Tibial nerve (tissue), 4 donors: ENCODE data around the gene BICRA.

Experiments
- EP300 ChIP-seq, 2 donors: sonication (generic); formaldehyde crosslinking; IDR thresholded peaks; one replicate each; pipeline ENCODE4 v1.6.1; 2017; ENCODE audit warnings: antibody characterized with exemption in 2 of 2, mild to moderate bottlenecking in 1 of 2
- POLR2A ChIP-seq, 2 donors: fragments of 450-650 bp; IDR thresholded peaks; one replicate each; pipeline ENCODE4 v1.6.1; 2017; ENCODE audit warnings: antibody characterized with exemption in 2 of 2, mild to moderate bottlenecking in 2 of 2, moderate library complexity in 2 of 2
- TF ChIP-seq, protein P1 (sequence below), 5 experiments: fragments of 200-600 bp in 3 of 5; fragments of 450-650 bp in 2 of 5; sonication (generic) in 3 of 5; IDR thresholded peaks; one replicate each; pipeline ENCODE4 v1.5.1; 2016 to 2019; ENCODE audit warnings: antibody characterized with exemption in 5 of 5, mild to moderate bottlenecking in 3 of 5, moderate library complexity in 2 of 5

DNA sequence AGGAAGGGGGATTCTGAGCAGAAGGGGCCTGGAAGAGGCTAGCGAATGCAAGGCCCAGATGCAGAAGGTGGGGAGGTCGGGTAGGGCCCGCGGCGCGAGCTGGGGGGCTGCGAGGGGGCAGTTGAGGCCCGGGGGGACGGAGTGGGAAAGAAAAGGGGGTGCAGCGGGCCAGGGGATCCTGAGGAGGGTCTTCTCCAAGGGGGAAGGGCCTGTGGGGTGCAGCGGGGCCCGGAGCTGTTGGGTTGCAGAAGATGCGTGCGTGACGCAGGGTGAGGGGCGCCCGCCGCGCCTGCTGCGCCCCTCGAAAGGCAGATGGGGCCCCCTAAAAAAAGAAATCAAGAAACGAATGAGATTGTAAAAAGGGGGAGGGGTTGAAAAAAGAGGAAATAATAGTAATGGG lies 36.3 kb upstream of the BICRA start:
- TF ChIP-seq, protein P1, sequence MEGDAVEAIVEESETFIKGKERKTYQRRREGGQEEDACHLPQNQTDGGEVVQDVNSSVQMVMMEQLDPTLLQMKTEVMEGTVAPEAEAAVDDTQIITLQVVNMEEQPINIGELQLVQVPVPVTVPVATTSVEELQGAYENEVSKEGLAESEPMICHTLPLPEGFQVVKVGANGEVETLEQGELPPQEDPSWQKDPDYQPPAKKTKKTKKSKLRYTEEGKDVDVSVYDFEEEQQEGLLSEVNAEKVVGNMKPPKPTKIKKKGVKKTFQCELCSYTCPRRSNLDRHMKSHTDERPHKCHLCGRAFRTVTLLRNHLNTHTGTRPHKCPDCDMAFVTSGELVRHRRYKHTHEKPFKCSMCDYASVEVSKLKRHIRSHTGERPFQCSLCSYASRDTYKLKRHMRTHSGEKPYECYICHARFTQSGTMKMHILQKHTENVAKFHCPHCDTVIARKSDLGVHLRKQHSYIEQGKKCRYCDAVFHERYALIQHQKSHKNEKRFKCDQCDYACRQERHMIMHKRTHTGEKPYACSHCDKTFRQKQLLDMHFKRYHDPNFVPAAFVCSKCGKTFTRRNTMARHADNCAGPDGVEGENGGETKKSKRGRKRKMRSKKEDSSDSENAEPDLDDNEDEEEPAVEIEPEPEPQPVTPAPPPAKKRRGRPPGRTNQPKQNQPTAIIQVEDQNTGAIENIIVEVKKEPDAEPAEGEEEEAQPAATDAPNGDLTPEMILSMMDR (IDR thresholded peaks at IDR 0.05) = no peak
- TF ChIP-seq POLR2A (IDR thresholded peaks at IDR 0.05) (no peak), EP300 (IDR thresholded peaks at IDR 0.05) (no peak)
